ENCODE data around the gene CDK5RAP2.

The CDK5RAP2 gene

GRCh38 chr9:120390637-120391190 is 189.3 kb downstream of the CDK5RAP2 start:
- no peak overlapping the region for H3K27ac ChIP-seq (replicated peaks)
- TF ChIP-seq POLR2AphosphoS5 (IDR thresholded peaks at IDR 0.05; ENCODE audit: low read depth) (no peak), SPI1 (IDR thresholded peaks at IDR 0.05; ENCODE audit: borderline replicate concordance, low read depth) (no peak), REST (IDR thresholded peaks at IDR 0.05; ENCODE audit: insufficient replicate concordance, low read depth) (no peak), GABPA (IDR thresholded peaks at IDR 0.05; ENCODE audit: low read depth) (no peak), CTCF (IDR thresholded peaks at IDR 0.05; ENCODE audit: insufficient read depth, low read length) (no peak)
- no peak overlapping the region for H3K4me3 ChIP-seq (replicated peaks; ENCODE audit: insufficient read depth, low read length)
- H3K27me3 ChIP-seq (ENCODE audit: insufficient read depth, poor library complexity, severe bottlenecking), result no peaks in the 10 kb centered on the region
- DNase-seq (ENCODE audit: low read depth in 1 of 2, low spot score in 1 of 2), result no peak

GRCh38 chr9:120389867-120390266 is 190.1 kb downstream of the CDK5RAP2 start:
- no peak overlapping the region for H3K4me3 ChIP-seq (replicated peaks; ENCODE audit: insufficient read depth, low read length)
- no peaks in the 10 kb centered on the region for H3K27me3 ChIP-seq (ENCODE audit: insufficient read depth, poor library complexity, severe bottlenecking)
- no peak for DNase-seq (ENCODE audit: low read depth in 1 of 2, low spot score in 1 of 2)
- no peak overlapping the region for H3K27ac ChIP-seq (replicated peaks)
- TF ChIP-seq REST (IDR thresholded peaks at IDR 0.05; ENCODE audit: insufficient replicate concordance, low read depth), result no peak
- TF ChIP-seq POLR2AphosphoS5 (IDR thresholded peaks at IDR 0.05; ENCODE audit: low read depth), result no peak
- TF ChIP-seq GABPA (IDR thresholded peaks at IDR 0.05; ENCODE audit: low read depth), result no peak
- no peak for TF ChIP-seq CTCF (IDR thresholded peaks at IDR 0.05; ENCODE audit: insufficient read depth, low read length)
- TF ChIP-seq SPI1 (IDR thresholded peaks at IDR 0.05; ENCODE audit: borderline replicate concordance, low read depth), result no peak

GRCh38 chr9:120389300-120389699 is 190.7 kb downstream of the CDK5RAP2 start:
- H3K4me3 ChIP-seq (replicated peaks; ENCODE audit: insufficient read depth, low read length), result no peak overlapping the region
- TF ChIP-seq GABPA (IDR thresholded peaks at IDR 0.05; ENCODE audit: low read depth), result no peak
- no peak for TF ChIP-seq CTCF (IDR thresholded peaks at IDR 0.05; ENCODE audit: insufficient read depth, low read length)
- DNase-seq (ENCODE audit: low read depth in 1 of 2, low spot score in 1 of 2), result no peak
- H3K27ac ChIP-seq (replicated peaks), result no peak overlapping the region
- H3K27me3 ChIP-seq (ENCODE audit: insufficient read depth, poor library complexity, severe bottlenecking), result no peaks in the 10 kb centered on the region
